Stimulated activated CD4-positive, alpha-beta T cell treated with anti-CD3 and anti-CD28 coated beads, Interleukin-4, amount 100 ng/mL, for 1 hour (primary cell): Measurements from ENCODE around the gene IRF4.
"Not testable (repeated sequence)": the region's sequence is repeated elsewhere in the genome, so short reads cannot be mapped to it uniquely, and the experiment has no call there.

Source experiments
- DNase-seq: peaks from one replicate; pipeline ENCODE4 v3.0.0-alpha.2; 2020

IRF4 gene

GRCh38 chr6:423055-423798 is 31.7 kb downstream of the IRF4 start:
- no peak for DNase-seq

- no peak for DNase-seq
These were observed 32.3 kb downstream of the IRF4 start for GRCh38 chr6:423799-424345.

GRCh38 chr6:424741-425417 is 33.3 kb downstream of the IRF4 start:
- no peak for DNase-seq

GRCh38 chr6:425418-425788 is 33.9 kb downstream of the IRF4 start:
- DNase-seq, result not testable (repeated sequence)

- DNase-seq, result not testable (repeated sequence)
These were observed 34.7 kb downstream of the IRF4 start for GRCh38 chr6:426198-426738.

- DNase-seq, result no peak
These were observed 36.6 kb downstream of the IRF4 start for GRCh38 chr6:428047-428603.

- no peak for DNase-seq
These were observed 38.1 kb downstream of the IRF4 start for GRCh38 chr6:429515-430121.

GRCh38 chr6:431504-431903 is 40.0 kb downstream of the IRF4 start:
- no peak for DNase-seq

GRCh38 chr6:431986-432385 is 40.4 kb downstream of the IRF4 start:
- peak; percentile 41 for DNase-seq

GRCh38 chr6:434051-434705 is 42.6 kb downstream of the IRF4 start:
- no peak for DNase-seq

GRCh38 chr6:435441-436307 is 44.1 kb downstream of the IRF4 start:
- DNase-seq, result no peak

- no peak for DNase-seq
These were observed 44.9 kb downstream of the IRF4 start for GRCh38 chr6:436308-437036.

GRCh38 chr6:437037-437392 is 45.5 kb downstream of the IRF4 start:
- DNase-seq, result no peak

GRCh38 chr6:438634-439170 is 47.1 kb downstream of the IRF4 start:
- DNase-seq, result no peak

GRCh38 chr6:439641-440167 is 48.2 kb downstream of the IRF4 start:
- no peak for DNase-seq

GRCh38 chr6:441126-441920 is 49.8 kb downstream of the IRF4 start:
- DNase-seq, result no peak

- no peak for DNase-seq
These were observed 52.1 kb downstream of the IRF4 start for GRCh38 chr6:443621-444159.

- peak; percentile 58 for DNase-seq
These were observed 53.2 kb downstream of the IRF4 start for GRCh38 chr6:444653-445275.
